MM.1S (cell line): ENCODE results near the gene SRM.
"Not testable (repeated sequence)": the region's sequence is repeated elsewhere in the genome, so short reads cannot be mapped to it uniquely, and the experiment has no call there.

Experiments
- DNase-seq: peaks from one replicate; pipeline ENCODE4 v3.0.0-alpha.2; 2015
- H2AFZ ChIP-seq: fragments of 300-600 bp; sonication (generic); 2 replicates; pipeline ENCODE4 v1.6.0; 2016; ENCODE audit warnings: antibody characterized with exemption, low read length
- H3F3A ChIP-seq: fragments of 300-600 bp; sonication (generic); 2 replicates; pipeline ENCODE4 v1.6.1; 2016; ENCODE audit warnings: mild to moderate bottlenecking, antibody characterized with exemption, low read length, moderate library complexity, mixed read lengths; ENCODE audit not compliant: insufficient read depth
- H3K27ac ChIP-seq: fragments of 300-600 bp; sonication (generic); 2 replicates; pipeline ENCODE4 v1.5.1; 2016; ENCODE audit warnings: mild to moderate bottlenecking, low read length
- H3K27me3 ChIP-seq: fragments of 300-600 bp; sonication (generic); replicated peaks from 2 replicates; pipeline ENCODE4 v1.6.0; 2016; ENCODE audit warnings: low read length; ENCODE audit not compliant: insufficient read depth
- H3K36me3 ChIP-seq: fragments of 300-600 bp; sonication (generic); replicated peaks from 2 replicates; pipeline ENCODE4 v1.6.1; 2016; ENCODE audit warnings: mild to moderate bottlenecking, low read length, mixed read lengths; ENCODE audit not compliant: insufficient read depth
- H3K4me1 ChIP-seq: fragments of 300-600 bp; sonication (generic); 2 replicates; pipeline ENCODE4 v1.6.1; 2016; ENCODE audit warnings: low read length, mixed read lengths
- H3K4me2 ChIP-seq: fragments of 300-600 bp; sonication (generic); 2 replicates; pipeline ENCODE4 v1.6.0; 2016; ENCODE audit warnings: low read depth, low read length
- H3K4me3 ChIP-seq: fragments of 300-600 bp; sonication (generic); 2 replicates; pipeline ENCODE4 v1.5.1; 2016; ENCODE audit warnings: low read length, mixed read lengths
- H3K79me2 ChIP-seq: fragments of 300-600 bp; sonication (generic); 2 replicates; pipeline ENCODE4 v1.6.1; 2016; ENCODE audit warnings: mixed run types, low read length, mixed read lengths
- H3K9ac ChIP-seq: fragments of 300-600 bp; sonication (generic); 2 replicates; pipeline ENCODE4 v1.6.1; 2016; ENCODE audit warnings: low read length, mixed read lengths
- H3K9me2 ChIP-seq: fragments of 300-600 bp; sonication (generic); replicated peaks from 2 replicates; pipeline ENCODE4 v1.6.1; 2016; ENCODE audit warnings: mild to moderate bottlenecking, low read length, mixed read lengths; ENCODE audit not compliant: insufficient read depth
- H3K9me3 ChIP-seq: fragments of 300-600 bp; sonication (generic); replicated peaks from 2 replicates; pipeline ENCODE4 v1.6.1; 2016; ENCODE audit warnings: mild to moderate bottlenecking, low read length, mixed read lengths; ENCODE audit not compliant: insufficient read depth
- H4K20me1 ChIP-seq: fragments of 300-600 bp; sonication (generic); 2 replicates; pipeline ENCODE4 v1.6.1; 2016; ENCODE audit warnings: mild to moderate bottlenecking, low read length, moderate library complexity, mixed read lengths; ENCODE audit not compliant: insufficient read depth
- EZH2 ChIP-seq: fragments of 300-600 bp; sonication (generic); optimal IDR thresholded peaks from 2 replicates; pipeline ENCODE3; 2017; ENCODE audit warnings: low read depth, mild to moderate bottlenecking, antibody characterized with exemption, low read length, mixed read lengths
- EZH2phosphoT487 ChIP-seq: fragments of 300-600 bp; sonication (generic); IDR thresholded peaks from 2 replicates; pipeline ENCODE4 v1.6.1; 2018; ENCODE audit warnings: antibody characterized with exemption, low read length
- TF ChIP-seq, protein P1 (sequence below): fragments of 300-600 bp; sonication (generic); IDR thresholded peaks from 2 replicates; pipeline ENCODE4 v1.5.1; 2016; ENCODE audit warnings: antibody characterized with exemption, low read length, mixed read lengths

SRM gene

GRCh38 chr1:11024154-11024873 lies 35.5 kb downstream of the SRM start:
- no peaks in the 10 kb centered on the region; the same call in 1 of the 2 replicates for H3F3A ChIP-seq
- DNase-seq, result no peak
- TF ChIP-seq EZH2phosphoT487, result no peak
- TF ChIP-seq EZH2, result no peak
- TF ChIP-seq, protein P1, sequence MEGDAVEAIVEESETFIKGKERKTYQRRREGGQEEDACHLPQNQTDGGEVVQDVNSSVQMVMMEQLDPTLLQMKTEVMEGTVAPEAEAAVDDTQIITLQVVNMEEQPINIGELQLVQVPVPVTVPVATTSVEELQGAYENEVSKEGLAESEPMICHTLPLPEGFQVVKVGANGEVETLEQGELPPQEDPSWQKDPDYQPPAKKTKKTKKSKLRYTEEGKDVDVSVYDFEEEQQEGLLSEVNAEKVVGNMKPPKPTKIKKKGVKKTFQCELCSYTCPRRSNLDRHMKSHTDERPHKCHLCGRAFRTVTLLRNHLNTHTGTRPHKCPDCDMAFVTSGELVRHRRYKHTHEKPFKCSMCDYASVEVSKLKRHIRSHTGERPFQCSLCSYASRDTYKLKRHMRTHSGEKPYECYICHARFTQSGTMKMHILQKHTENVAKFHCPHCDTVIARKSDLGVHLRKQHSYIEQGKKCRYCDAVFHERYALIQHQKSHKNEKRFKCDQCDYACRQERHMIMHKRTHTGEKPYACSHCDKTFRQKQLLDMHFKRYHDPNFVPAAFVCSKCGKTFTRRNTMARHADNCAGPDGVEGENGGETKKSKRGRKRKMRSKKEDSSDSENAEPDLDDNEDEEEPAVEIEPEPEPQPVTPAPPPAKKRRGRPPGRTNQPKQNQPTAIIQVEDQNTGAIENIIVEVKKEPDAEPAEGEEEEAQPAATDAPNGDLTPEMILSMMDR, result no peak
- no peaks in the 10 kb centered on the region for H3K9me2 ChIP-seq
- no peak overlapping the region for H3K4me2 ChIP-seq
- H3K27ac ChIP-seq, result no peak overlapping the region
- H3K9me3 ChIP-seq, result no peaks in the 10 kb centered on the region
- no peaks in the 10 kb centered on the region for H3K4me1 ChIP-seq
- H3K27me3 ChIP-seq, result no peaks in the 10 kb centered on the region
- H4K20me1 ChIP-seq, result no peaks in the 10 kb centered on the region
- no peak overlapping the region for H3K9ac ChIP-seq
- no peak overlapping the region for H3K4me3 ChIP-seq
- H3K79me2 ChIP-seq, result peaks cover 5% of the 10 kb centered on the region
- no peak overlapping the region for H2AFZ ChIP-seq
- peaks cover 27% of the 10 kb centered on the region for H3K36me3 ChIP-seq

DNA sequence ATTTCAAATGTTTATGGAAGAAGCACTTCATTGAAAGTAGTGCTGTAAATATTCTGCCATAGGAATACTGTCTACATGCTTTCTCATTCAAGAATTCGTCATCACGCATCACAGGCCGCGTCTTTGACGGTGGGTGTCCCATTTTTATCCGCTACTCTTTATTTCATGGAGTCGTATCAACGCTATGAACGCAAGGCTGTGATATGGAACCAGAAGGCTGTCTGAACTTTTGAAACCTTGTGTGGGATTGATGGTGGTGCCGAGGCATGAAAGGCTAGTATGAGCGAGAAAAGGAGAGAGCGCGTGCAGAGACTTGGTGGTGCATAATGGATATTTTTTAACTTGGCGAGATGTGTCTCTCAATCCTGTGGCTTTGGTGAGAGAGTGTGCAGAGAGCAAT lies 36.6 kb downstream of the SRM start:
- Histone ChIP-seq H3F3A (no peaks in the 10 kb centered on the region; the same call in 1 of the 2 replicates), H3K79me2 (peaks cover 16% of the 10 kb centered on the region), H3K27me3 (no peaks in the 10 kb centered on the region), H3K27ac (no peak overlapping the region), H2AFZ (no peak overlapping the region), H3K4me1 (no peaks in the 10 kb centered on the region), H3K36me3 (peaks cover 37% of the 10 kb centered on the region), H3K9me2 (no peaks in the 10 kb centered on the region), H4K20me1 (no peaks in the 10 kb centered on the region; the same call in 1 of the 2 replicates), H3K9ac (no peak overlapping the region), H3K4me2 (no peak overlapping the region), H3K9me3 (no peaks in the 10 kb centered on the region), H3K4me3 (no peak overlapping the region)
- no peak for DNase-seq
- TF ChIP-seq EZH2, result no peak
- TF ChIP-seq EZH2phosphoT487, result no peak
- TF ChIP-seq, protein P1, result no peak

DNA sequence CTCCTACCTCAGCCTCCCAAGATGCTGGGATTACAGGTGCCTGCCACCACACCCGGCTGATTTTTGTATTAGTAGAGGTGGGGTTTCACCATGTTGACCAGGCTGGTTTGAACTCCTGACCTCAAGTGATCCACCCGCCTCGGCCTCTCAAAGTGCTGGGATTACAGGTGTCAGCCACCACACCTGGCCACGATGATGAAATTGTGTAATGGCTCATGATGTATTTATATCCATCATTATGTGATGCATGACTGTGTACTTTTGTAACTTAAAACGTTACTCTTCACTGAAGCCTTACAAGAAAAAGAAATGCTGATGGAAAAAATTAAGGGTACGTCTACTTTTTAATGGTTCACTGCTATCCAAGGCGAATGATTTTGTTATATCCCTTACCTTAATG lies 39.8 kb downstream of the SRM start:
- Histone ChIP-seq H3F3A (no peaks in the 10 kb centered on the region), H2AFZ (no peak overlapping the region), H3K79me2 (peaks cover 41% of the 10 kb centered on the region), H3K4me3 (no peak overlapping the region), H4K20me1 (peaks cover 10% of the 10 kb centered on the region; the same call in 1 of the 2 replicates), H3K36me3 (peaks cover 37% of the 10 kb centered on the region), H3K4me2 (no peak overlapping the region), H3K9me2 (no peaks in the 10 kb centered on the region), H3K27ac (no peak overlapping the region), H3K9ac (no peak overlapping the region), H3K9me3 (no peaks in the 10 kb centered on the region), H3K27me3 (no peaks in the 10 kb centered on the region), H3K4me1 (no peaks in the 10 kb centered on the region)
- TF ChIP-seq EZH2phosphoT487 (no peak), EZH2 (no peak)
- TF ChIP-seq, protein P1, result no peak
- no peak for DNase-seq

- H3K27ac ChIP-seq, H3K9ac ChIP-seq, H3K9me2 ChIP-seq, H3K4me2 ChIP-seq, H3K4me3 ChIP-seq, H2AFZ ChIP-seq, H3F3A ChIP-seq, H3K4me1 ChIP-seq, H3K9me3 ChIP-seq, DNase-seq, H3K27me3 ChIP-seq: not testable (repeated sequence)
- H3K79me2 ChIP-seq, result peaks cover 47% of the 10 kb centered on the region
- H4K20me1 ChIP-seq, result peaks cover 13% of the 10 kb centered on the region; the same call in 1 of the 2 replicates
- peaks cover 41% of the 10 kb centered on the region for H3K36me3 ChIP-seq
Observed at GRCh38 chr1:11019358-11019757, 40.5 kb downstream of the SRM start.
